ENCODE data around the gene TNS3. TPM values are rescaled to one million over a fixed set of nuclear protein-coding genes. Genes with fewer than 3 reads are reported as not detected.

TNS3 gene
- total and polyA plus RNA-seq, 2 of the 13 experiments (the other 11 are each of a cell fraction or from before 2014, with no cell fraction given) = 52.9 to 55.7 TPM

- TF ChIP-seq ZBTB26 (CRISPR knock-in tag; IDR thresholded peaks at IDR 0.05; ENCODE audit: borderline replicate concordance) (no peak), KDM4B (CRISPR knock-in tag; IDR thresholded peaks at IDR 0.05) (no peak), ZFYVE20 (CRISPR knock-in tag; IDR thresholded peaks at IDR 0.05; ENCODE audit: borderline replicate concordance, low read depth) (no peak), REXO4 (CRISPR knock-in tag; IDR thresholded peaks at IDR 0.05; ENCODE audit: borderline replicate concordance) (no peak), JUN (CRISPR knock-in tag; IDR thresholded peaks at IDR 0.05) (no peak), FOXJ3 (CRISPR knock-in tag; IDR thresholded peaks at IDR 0.05; ENCODE audit: borderline replicate concordance) (no peak), SOX6 (IDR thresholded peaks at IDR 0.05) (no peak), SOX6 (CRISPR knock-in tag; IDR thresholded peaks at IDR 0.05) (peak; percentile 62), EP300 (IDR thresholded peaks at IDR 0.05; ENCODE audit: low read depth in 2 of 2, low read length in 2 of 2) (no peak), EP300 (CRISPR knock-in tag; IDR thresholded peaks at IDR 0.05; ENCODE audit: borderline replicate concordance) (no peak), ZNF383 (CRISPR knock-in tag; IDR thresholded peaks at IDR 0.05; ENCODE audit: borderline replicate concordance) (no peak), NR2F2 (IDR thresholded peaks at IDR 0.05; ENCODE audit: borderline replicate concordance, low read depth) (0 out of 2 replicates have a peak, but pooled peaks have one; percentile 41), SNAPC2 (CRISPR knock-in tag; IDR thresholded peaks at IDR 0.05) (no peak), HOXD1 (CRISPR knock-in tag; IDR thresholded peaks at IDR 0.05) (no peak), YEATS2 (CRISPR knock-in tag; IDR thresholded peaks at IDR 0.05; ENCODE audit: borderline replicate concordance) (no peak), POGZ (CRISPR knock-in tag; IDR thresholded peaks at IDR 0.05) (no peak; the same call in 1 of the 2 replicates), ZNF20 (CRISPR knock-in tag; IDR thresholded peaks at IDR 0.05) (no peak), PATZ1 (CRISPR knock-in tag; IDR thresholded peaks at IDR 0.05) (peak; percentile 54; the same call in 1 of the 2 replicates), PRMT3 (CRISPR knock-in tag; IDR thresholded peaks at IDR 0.05; ENCODE audit: borderline replicate concordance, low read depth) (no peak), TARDBP (CRISPR knock-in tag; IDR thresholded peaks at IDR 0.05) (peak; percentile 30; the same call in 1 of the 2 replicates), ZBTB34 (CRISPR knock-in tag; IDR thresholded peaks at IDR 0.05) (no peak), ZNF296 (CRISPR knock-in tag; conservative IDR thresholded peaks at IDR 0.05) (no peak), HNRNPL (IDR thresholded peaks at IDR 0.05; ENCODE audit: low read depth, low read length) (0 out of 2 replicates have a peak, but pooled peaks have one; percentile 55), DDIT3 (CRISPR knock-in tag; IDR thresholded peaks at IDR 0.05) (no peak), ZNF761 (CRISPR knock-in tag; conservative IDR thresholded peaks at IDR 0.05) (no peak), NPAS2 (CRISPR knock-in tag; IDR thresholded peaks at IDR 0.05; ENCODE audit: borderline replicate concordance) (no peak)
Observed at GRCh38 chr7:47405921-47406800, 175.8 kb downstream of the TNS3 start (continued).

All from HepG2 (cell line).